A375 (cell line): Measurements from ENCODE around the gene SLC18A2. TPM values are rescaled to one million over a fixed set of nuclear protein-coding genes. Genes with fewer than 3 reads are reported as not detected.

Experiments
- total RNA-seq: library from RNA; depleted of rRNA; stranded (reverse); fragments of >200 nt; shearing (Covaris generic); gene quantifications from 2 replicates; pipeline ENCODE4 v1.2.3, GENCODE V29; 2014; rRNA removed

Gene SLC18A2
- total RNA-seq = not detected in 2 replicates

GRCh38 chr10:117240621-117241529 is at the start of gene SLC18A2:
TSS of gene SLC18A2 (plus strand) at chr10:117241114. CDS start at chr10:117241694, 580 bp downstream.

GRCh38 chr10:117197189-117197588 is 43.7 kb upstream of the SLC18A2 start, which contains the start of gene KCNK18:
TSS of gene KCNK18 (plus strand) at chr10:117197489. CDS start at chr10:117197489, 0 bp downstream.

Other genes starting within 250 kb of the SLC18A2 start
- 4.1 and 9.5 TPM in 2 replicates for gene SHTN1, start 235.9 kb upstream of the SLC18A2 start, total RNA-seq
- gene VAX1, start 102.8 kb upstream of the SLC18A2 start, total RNA-seq = 0.41 and 0.61 TPM in 2 replicates
- not detected in 2 replicates for gene KCNK18, start 43.6 kb upstream of the SLC18A2 start, total RNA-seq
- gene PDZD8, start 134.3 kb downstream of the SLC18A2 start, total RNA-seq = 14.7 and 17.5 TPM in 2 replicates